ENCODE measurements around the gene FLNC.

The FLNC gene

GRCh38 chr7:128873234-128873633 lies 43.0 kb downstream of the FLNC start:
- intact Hi-C loops (cut with DNase I; ENCODE audit: low total_unique reads) = no loop called here
- Histone ChIP-seq H3K4me3 (no peak overlapping the region), H3K36me3 (no peaks in the 10 kb centered on the region), H3K4me1 (peaks cover 0 to 22% (median 19%) of the 10 kb centered on the region in 4 donors), H3K9me3 (no peaks in the 10 kb centered on the region), H3K27ac (no peak overlapping the region), H3K27me3 (peaks cover 0 to 8% of the 10 kb centered on the region in 2 donors)
- no peak for DNase-seq
- TF ChIP-seq CTCF (IDR thresholded peaks at IDR 0.05) = no peak

- Histone ChIP-seq H3K4me3 (no peak overlapping the region), H3K9me3 (no peaks in the 10 kb centered on the region), H3K27me3 (peaks cover 0 to 8% of the 10 kb centered on the region in 2 donors), H3K27ac (no peak overlapping the region), H3K4me1 (peaks cover 0 to 10% (median 8%) of the 10 kb centered on the region in 4 donors), H3K36me3 (no peaks in the 10 kb centered on the region)
- TF ChIP-seq CTCF (IDR thresholded peaks at IDR 0.05) = no peak
- no peak for DNase-seq
- intact Hi-C loops (cut with DNase I; ENCODE audit: low total_unique reads) = no loop called here
These were observed 44.2 kb downstream of the FLNC start for GRCh38 chr7:128874140-128875031.

GRCh38 chr7:128875523-128875948 lies 45.3 kb downstream of the FLNC start:
- TF ChIP-seq CTCF (IDR thresholded peaks at IDR 0.05) = no peak
- Histone ChIP-seq H3K27ac (no peak overlapping the region), H3K4me3 (no peak overlapping the region), H3K27me3 (peaks cover 0 to 6% of the 10 kb centered on the region in 2 donors), H3K36me3 (no peaks in the 10 kb centered on the region), H3K4me1 (no peaks in the 10 kb centered on the region), H3K9me3 (no peaks in the 10 kb centered on the region)
- intact Hi-C loops (cut with DNase I; ENCODE audit: low total_unique reads) = no loop called here
- DNase-seq = no peak

- Histone ChIP-seq H3K4me1 (no peaks in the 10 kb centered on the region), H3K36me3 (no peaks in the 10 kb centered on the region), H3K4me3 (no peak overlapping the region), H3K9me3 (no peaks in the 10 kb centered on the region), H3K27me3 (peaks cover 0 to 6% of the 10 kb centered on the region in 2 donors), H3K27ac (no peak overlapping the region)
- DNase-seq = no peak
- TF ChIP-seq CTCF (IDR thresholded peaks at IDR 0.05) = no peak
- intact Hi-C loops (cut with DNase I; ENCODE audit: low total_unique reads) = no loop called here
These were observed 45.9 kb downstream of the FLNC start for GRCh38 chr7:128876127-128876526.

- no peak for TF ChIP-seq CTCF (IDR thresholded peaks at IDR 0.05)
- intact Hi-C loops (cut with DNase I; ENCODE audit: low total_unique reads) = no loop called here
- Histone ChIP-seq H3K36me3 (no peaks in the 10 kb centered on the region), H3K27me3 (peaks cover 0 to 6% of the 10 kb centered on the region in 2 donors), H3K27ac (no peak overlapping the region), H3K4me1 (no peaks in the 10 kb centered on the region), H3K4me3 (no peak overlapping the region), H3K9me3 (no peaks in the 10 kb centered on the region)
- DNase-seq = no peak
These were observed 46.4 kb downstream of the FLNC start for GRCh38 chr7:128876586-128876977.
